Left ventricle myocardium superior (tissue), 1 donor: Measurements from ENCODE around the gene KIF13A. TPM values are rescaled to one million over a fixed set of nuclear protein-coding genes. Genes with fewer than 3 reads are reported as not detected.
"Not testable (repeated sequence)": the region's sequence is repeated elsewhere in the genome, so short reads cannot be mapped to it uniquely, and the experiment has no call there.

ENCODE experiments used
- ATAC-seq: fragments of 200-7000 bp; cut with Tn5 transposase; one replicate; pipeline ENCODE4 v1.9.1; 2020; ENCODE audit warnings: mild to moderate bottlenecking, moderate library complexity
- DNase-seq: peaks from one replicate; pipeline ENCODE4 v3.0.0-alpha.2; 2020
- intact Hi-C: fragments of 100-400 bp; cut with micrococcal nuclease; formaldehyde crosslinking; loops from one replicate; pipeline ENCODE4 v1.11.0; 2022
- total RNA-seq: library from RNA; stranded (reverse); fragmentation: NEBNext Ultra II Directional; extraction: Animal tissue kit (Norgen Biotek cat#: 25700); gene quantifications from one replicate; pipeline ENCODE4 v1.2.1, GENCODE V29; 2021
- donor health status: DM: no; HTN: yes; CAD: no; lungs with severe emphysema.

The KIF13A gene
- total RNA-seq, 1 donor from 2014 or later: 59.5 TPM

DNA sequence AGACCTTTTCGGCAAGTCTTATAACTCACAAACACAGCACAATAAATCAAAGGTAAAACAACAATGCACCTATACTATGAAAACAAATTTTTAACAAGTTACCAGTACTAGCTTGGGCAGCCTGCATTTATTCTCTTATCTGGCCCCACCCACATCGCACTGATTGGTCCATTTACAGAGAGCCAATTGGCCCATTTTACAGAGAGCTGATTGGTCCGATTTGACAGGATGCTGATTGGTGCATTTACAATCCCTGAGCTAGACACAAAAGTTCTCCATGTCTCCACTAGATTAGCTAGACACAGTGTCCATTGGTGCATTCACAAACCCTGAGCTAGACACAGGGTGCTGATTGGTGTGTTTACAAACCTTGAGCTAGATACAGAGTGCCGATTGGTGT lies 23.1 kb upstream of the KIF13A start:
- intact Hi-C loops, ATAC-seq, DNase-seq: not testable (repeated sequence)

DNA sequence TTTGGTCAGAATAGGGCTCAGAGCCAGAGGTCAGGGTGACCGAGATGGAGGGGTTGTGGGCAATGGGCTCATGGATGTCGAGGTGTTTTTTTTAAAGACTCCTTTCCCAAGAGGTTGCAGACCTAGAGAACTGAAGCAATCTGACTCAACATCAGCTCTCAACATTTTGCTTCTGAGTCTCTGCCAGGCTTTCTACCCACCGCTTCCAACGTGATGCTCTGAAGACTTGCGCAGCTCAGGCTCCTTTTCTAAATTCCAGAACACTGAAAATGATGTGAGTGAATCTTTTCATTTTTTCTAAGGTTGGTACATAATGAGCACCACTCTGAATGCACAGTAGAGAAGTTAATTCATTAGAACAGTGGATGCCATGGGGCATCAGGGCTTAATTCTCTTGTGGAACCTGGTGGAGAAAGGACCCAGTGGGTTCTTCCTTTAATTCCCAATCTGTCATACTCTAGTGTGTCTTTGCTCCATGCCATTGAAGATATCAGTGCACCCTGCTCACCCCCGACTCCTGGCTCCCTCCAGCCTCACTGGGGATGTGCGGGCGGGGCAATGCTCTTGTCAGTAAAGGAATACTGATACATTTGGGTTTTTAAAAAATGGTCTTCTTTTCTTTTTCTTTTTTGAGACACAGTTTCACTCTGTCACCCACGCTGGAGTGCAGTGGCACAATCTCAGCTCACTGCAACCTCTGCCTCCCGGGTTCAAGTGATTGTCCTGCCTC lies 17.0 kb upstream of the KIF13A start:
- intact Hi-C loops: no loop called here
- no peak for DNase-seq
- ATAC-seq: no peak

DNA sequence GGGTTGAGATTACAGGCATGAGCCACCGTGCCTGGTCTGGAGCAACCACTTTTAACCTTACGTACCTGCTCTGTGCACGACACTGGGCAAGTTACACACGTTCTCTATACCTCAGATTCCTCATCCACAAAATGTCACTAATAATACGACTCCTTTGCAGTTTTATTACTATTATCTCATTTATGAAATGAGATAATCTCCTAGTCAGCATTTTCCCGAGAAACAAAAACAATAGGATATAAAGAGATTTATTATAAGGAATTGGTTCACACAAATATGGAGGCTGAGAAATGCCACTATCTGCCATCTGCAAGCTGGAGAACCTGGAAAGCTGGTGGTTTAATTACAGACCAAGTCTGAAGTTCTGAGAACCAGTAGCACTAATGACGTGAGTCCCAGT lies 12.0 kb upstream of the KIF13A start:
- ATAC-seq: no peak
- intact Hi-C loops: no loop called here
- DNase-seq: no peak

- ATAC-seq: no peak
- no peak for DNase-seq
- intact Hi-C loops: no loop called here
Measured at GRCh38 chr6:17998442-17998841, 11.0 kb upstream of the KIF13A start.

GRCh38 chr6:17998003-17998402 lies 10.6 kb upstream of the KIF13A start:
- intact Hi-C loops: no loop called here
- ATAC-seq (no peak), DNase-seq (no peak)

- DNase-seq: no peak
- ATAC-seq: no peak
- intact Hi-C loops: no loop called here
Measured at GRCh38 chr6:17995414-17995813, 8.0 kb upstream of the KIF13A start.

GRCh38 chr6:17994019-17994418 lies 6.6 kb upstream of the KIF13A start:
- intact Hi-C loops: no loop called here
- DNase-seq (no peak), ATAC-seq (no peak)

DNA sequence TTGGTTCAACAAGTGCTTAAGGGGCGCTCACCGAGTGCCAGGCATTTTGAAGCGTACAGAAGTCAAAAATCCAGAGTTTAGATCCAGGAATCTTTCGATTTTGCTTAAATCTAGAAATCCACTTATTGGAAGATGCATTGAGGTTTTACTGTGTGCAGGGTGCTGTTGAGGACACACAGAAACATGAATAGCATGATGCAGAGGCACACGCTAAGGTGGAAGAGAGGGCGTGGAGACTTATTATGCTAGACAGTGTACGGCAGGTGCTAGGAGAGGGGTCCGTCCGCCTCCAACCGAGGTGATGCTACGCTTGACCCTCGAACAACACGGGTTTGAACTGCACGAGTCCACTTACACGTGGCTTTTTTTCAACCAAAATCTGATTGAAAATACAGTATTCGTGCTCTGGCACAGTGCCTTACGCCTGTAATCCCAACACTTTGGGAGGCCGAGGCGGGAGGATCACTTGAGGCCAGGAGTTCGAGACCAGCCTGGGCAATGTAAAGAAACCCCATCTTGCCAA lies 1.0 kb upstream of the KIF13A start:
- intact Hi-C loops: loop anchor here (10.0 kb wide), 1 partner anchor 54 kb away; no protein-coding TSS in a partner anchor
- peak; percentile 39 for ATAC-seq
- DNase-seq: no peak

- ATAC-seq (peak; percentile 80), DNase-seq (peak; percentile 86)
- intact Hi-C loops: loop anchor here (10.0 kb wide), 1 partner anchor 53 kb away; no protein-coding TSS in a partner anchor
Measured at GRCh38 chr6:17987697-17988421, 424 bp upstream of the KIF13A start.

GRCh38 chr6:17986656-17987446 lies 584 bp downstream of the KIF13A start:
- intact Hi-C loops: loop anchor here (10.0 kb wide), 1 partner anchor 52 kb away; no protein-coding TSS in a partner anchor
- ATAC-seq (peak; percentile 59), DNase-seq (peak; percentile 75)

- intact Hi-C loops: loop anchor here (10.0 kb wide), 1 partner anchor 51 kb away; no protein-coding TSS in a partner anchor
- DNase-seq (no peak), ATAC-seq (no peak)
Measured at GRCh38 chr6:17985934-17986655, 1.3 kb downstream of the KIF13A start.

GRCh38 chr6:17984812-17985670 lies 2.4 kb downstream of the KIF13A start:
- ATAC-seq (no peak), DNase-seq (no peak)
- intact Hi-C loops: loop anchor here (10.0 kb wide), 1 partner anchor 50 kb away; no protein-coding TSS in a partner anchor

DNA sequence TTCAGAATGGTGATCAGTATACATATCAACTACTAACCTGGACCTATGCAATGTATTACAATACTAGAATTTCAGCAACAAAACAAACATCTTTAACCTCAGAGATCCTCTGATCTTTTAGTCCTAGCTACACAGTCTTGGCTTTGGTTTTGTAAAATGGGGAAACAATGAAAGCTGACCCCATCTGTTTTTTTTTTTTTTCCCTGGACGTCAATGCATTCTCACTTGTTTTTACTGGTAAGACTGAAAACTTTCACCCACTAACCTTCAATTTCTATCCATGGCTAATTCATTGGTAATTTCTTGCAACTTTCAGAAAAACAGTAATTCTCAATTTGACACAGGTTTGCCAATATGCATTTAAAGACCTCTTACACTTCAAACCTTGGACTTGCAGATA lies 3.0 kb downstream of the KIF13A start:
- DNase-seq (no peak), ATAC-seq (no peak)
- intact Hi-C loops: loop anchor here (10.0 kb wide), 1 partner anchor 50 kb away; no protein-coding TSS in a partner anchor

- DNase-seq: no peak
- intact Hi-C loops: loop anchor here (10.0 kb wide), 1 partner anchor 49 kb away; no protein-coding TSS in a partner anchor
- no peak for ATAC-seq
Measured at GRCh38 chr6:17983730-17984129, 3.7 kb downstream of the KIF13A start.

- ATAC-seq (no peak), DNase-seq (no peak)
- intact Hi-C loops: loop anchor here (10.0 kb wide), 1 partner anchor 46 kb away; no protein-coding TSS in a partner anchor
Measured at GRCh38 chr6:17980329-17980728, 7.1 kb downstream of the KIF13A start.

DNA sequence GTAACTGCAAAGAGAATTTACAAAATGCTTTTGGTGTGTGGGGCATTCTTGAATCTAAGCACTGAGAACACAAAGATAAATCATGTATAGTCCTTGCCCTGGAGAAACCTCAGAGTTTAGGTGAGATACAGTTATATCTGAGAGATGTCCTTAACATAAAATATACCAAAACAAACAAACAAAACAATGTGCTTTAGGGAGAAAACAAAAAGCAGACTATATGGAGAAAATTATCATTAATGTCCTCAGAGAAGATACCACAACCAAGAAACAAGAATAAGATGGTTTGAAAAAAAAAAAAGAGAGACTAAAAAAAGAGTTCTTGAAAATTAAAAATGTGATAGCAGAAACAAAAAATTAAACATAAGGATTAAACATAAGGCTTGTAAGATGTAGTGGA lies 8.0 kb downstream of the KIF13A start:
- intact Hi-C loops: no loop called here
- DNase-seq (no peak), ATAC-seq (no peak)

DNA sequence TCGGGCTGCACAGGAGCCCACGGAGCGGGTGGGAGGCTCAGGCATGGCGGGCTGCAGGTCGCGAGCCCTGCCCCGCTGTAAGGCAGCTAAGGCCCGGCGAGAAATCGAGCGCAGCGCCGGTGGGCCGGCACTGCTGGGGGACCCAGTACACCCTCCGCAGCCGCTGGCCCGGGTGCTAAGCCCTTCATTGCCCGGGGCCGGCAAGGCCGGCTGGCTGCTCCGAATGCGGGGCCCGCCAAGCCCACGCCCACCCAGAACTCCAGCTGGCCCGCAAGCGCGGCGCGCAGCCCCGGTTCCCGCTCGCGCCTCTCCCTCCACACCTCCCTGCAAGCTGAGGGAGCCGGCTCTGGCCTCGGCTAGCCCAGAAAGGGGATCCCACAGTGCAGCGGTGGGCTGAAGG lies 11.2 kb downstream of the KIF13A start:
- intact Hi-C loops, ATAC-seq, DNase-seq: not testable (repeated sequence)
